ENCODE data around the gene CACNB2. TPM values are rescaled to one million over a fixed set of nuclear protein-coding genes. Genes with fewer than 3 reads are reported as not detected.
A peak's percentile ranks its signal among the peaks of the same experiment; 100 is the strongest.

Gene CACNB2
- total and polyA plus RNA-seq, 8 donors, result 4.9 to 11.1 (median 7.3) TPM

- TF ChIP-seq, protein P1, sequence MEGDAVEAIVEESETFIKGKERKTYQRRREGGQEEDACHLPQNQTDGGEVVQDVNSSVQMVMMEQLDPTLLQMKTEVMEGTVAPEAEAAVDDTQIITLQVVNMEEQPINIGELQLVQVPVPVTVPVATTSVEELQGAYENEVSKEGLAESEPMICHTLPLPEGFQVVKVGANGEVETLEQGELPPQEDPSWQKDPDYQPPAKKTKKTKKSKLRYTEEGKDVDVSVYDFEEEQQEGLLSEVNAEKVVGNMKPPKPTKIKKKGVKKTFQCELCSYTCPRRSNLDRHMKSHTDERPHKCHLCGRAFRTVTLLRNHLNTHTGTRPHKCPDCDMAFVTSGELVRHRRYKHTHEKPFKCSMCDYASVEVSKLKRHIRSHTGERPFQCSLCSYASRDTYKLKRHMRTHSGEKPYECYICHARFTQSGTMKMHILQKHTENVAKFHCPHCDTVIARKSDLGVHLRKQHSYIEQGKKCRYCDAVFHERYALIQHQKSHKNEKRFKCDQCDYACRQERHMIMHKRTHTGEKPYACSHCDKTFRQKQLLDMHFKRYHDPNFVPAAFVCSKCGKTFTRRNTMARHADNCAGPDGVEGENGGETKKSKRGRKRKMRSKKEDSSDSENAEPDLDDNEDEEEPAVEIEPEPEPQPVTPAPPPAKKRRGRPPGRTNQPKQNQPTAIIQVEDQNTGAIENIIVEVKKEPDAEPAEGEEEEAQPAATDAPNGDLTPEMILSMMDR (IDR thresholded peaks at IDR 0.05), result no peak
- no peak overlapping the region for H3K27ac ChIP-seq
- FAIRE-seq (no peak), ATAC-seq (no peak), DNase-seq (no peak)
- no peaks in the 10 kb centered on the region for H3K9me3 ChIP-seq
- no peaks in the 10 kb centered on the region for H3K4me1 ChIP-seq
- H3K4me3 ChIP-seq, result no peak overlapping the region
- H3K27me3 ChIP-seq, result no peaks in the 10 kb centered on the region
- intact Hi-C loops (cut with DNase I), result no loop called here
- H3K36me3 ChIP-seq, result no peaks in the 10 kb centered on the region
These were observed 306.0 kb downstream of the CACNB2 start for GRCh38 chr10:18446205-18446604.

- intact Hi-C loops (cut with DNase I), result no loop called here
- no peaks in the 10 kb centered on the region for H3K36me3 ChIP-seq
- ATAC-seq (peak in 1 of 4 donors; percentile 46), FAIRE-seq (no peak), DNase-seq (no peak)
- H3K4me1 ChIP-seq, result no peaks in the 10 kb centered on the region
- WGBS, 2 donors, result 89 to 96% methylated on average over 7 of the region's 7 CpGs
- TF ChIP-seq, protein P1 (IDR thresholded peaks at IDR 0.05), result no peak
- H3K27ac ChIP-seq, result no peak overlapping the region
- H3K27me3 ChIP-seq, result no peaks in the 10 kb centered on the region
- no peaks in the 10 kb centered on the region for H3K9me3 ChIP-seq
- no peak overlapping the region for H3K4me3 ChIP-seq
These were observed 309.4 kb downstream of the CACNB2 start for GRCh38 chr10:18449611-18450026.

GRCh38 chr10:18450298-18450697 is 310.1 kb downstream of the CACNB2 start:
- no peak overlapping the region for H3K4me3 ChIP-seq
- FAIRE-seq, result no peak
- intact Hi-C loops (cut with DNase I), result no loop called here
- whole genome bisulfite sequencing, 2 donors, result 92 to 94% methylated on average over 6 of the region's 6 CpGs
- TF ChIP-seq, protein P1 (IDR thresholded peaks at IDR 0.05), result no peak
- no peak for DNase-seq
- no peaks in the 10 kb centered on the region for H3K4me1 ChIP-seq
- no peak overlapping the region for H3K27ac ChIP-seq
- no peak for ATAC-seq
- no peaks in the 10 kb centered on the region for H3K36me3 ChIP-seq
- H3K27me3 ChIP-seq, result no peaks in the 10 kb centered on the region
- no peaks in the 10 kb centered on the region for H3K9me3 ChIP-seq

GRCh38 chr10:18455086-18455884 is 315.1 kb downstream of the CACNB2 start:
- 83 to 87% methylated on average over 1 of the region's 1 CpG for WGBS, 2 donors
- Histone ChIP-seq H3K4me1 (no peaks in the 10 kb centered on the region), H3K9me3 (no peaks in the 10 kb centered on the region), H3K27ac (no peak overlapping the region), H3K36me3 (no peaks in the 10 kb centered on the region), H3K27me3 (no peaks in the 10 kb centered on the region), H3K4me3 (no peak overlapping the region)
- DNase-seq (no peak), FAIRE-seq (no peak), ATAC-seq (no peak)
- intact Hi-C loops (cut with DNase I), result no loop called here
- TF ChIP-seq, protein P1 (IDR thresholded peaks at IDR 0.05), result no peak

DNA sequence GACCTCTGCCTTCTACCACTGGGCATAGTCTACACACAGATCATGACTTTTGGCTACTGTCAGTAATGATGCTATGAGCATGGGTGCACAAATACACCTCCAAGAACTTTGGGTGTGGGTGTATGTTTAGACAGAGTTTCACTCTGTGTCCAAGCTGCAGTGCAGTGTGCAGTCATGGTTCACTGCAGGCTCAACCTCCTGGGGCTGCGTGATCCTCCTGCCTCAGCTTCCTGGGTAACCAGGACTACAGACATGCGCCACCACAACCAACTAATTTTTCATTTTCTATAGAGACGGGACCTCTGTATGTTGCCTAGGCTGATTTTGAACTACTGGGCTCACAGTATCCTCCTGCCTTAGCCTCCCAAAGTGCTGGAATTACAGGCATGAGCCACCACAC is 316.8 kb downstream of the CACNB2 start:
- WGBS, 2 donors, result 98 to 99% methylated on average over 3 of the region's 3 CpGs
- no peaks in the 10 kb centered on the region for H3K9me3 ChIP-seq
- no peak overlapping the region for H3K27ac ChIP-seq
- no peak overlapping the region for H3K4me3 ChIP-seq
- no peaks in the 10 kb centered on the region for H3K4me1 ChIP-seq
- no peak for ATAC-seq
- no peak for DNase-seq
- TF ChIP-seq, protein P1 (IDR thresholded peaks at IDR 0.05), result no peak
- FAIRE-seq, result no peak
- H3K27me3 ChIP-seq, result no peaks in the 10 kb centered on the region
- intact Hi-C loops (cut with DNase I), result no loop called here
- H3K36me3 ChIP-seq, result no peaks in the 10 kb centered on the region

All from pancreas (tissue), 10 donors.